B cell (primary cell): ENCODE measurements around the gene SLC6A18. TPM values are rescaled to one million over a fixed set of nuclear protein-coding genes. Genes with fewer than 3 reads are reported as not detected.

ENCODE experiments used
- ATAC-seq: fragments of 200-7000 bp; cut with Tn5 transposase; one replicate; pipeline ENCODE4 v1.10.0; 2021; ENCODE audit warnings: low read depth, mild to moderate bottlenecking, moderate number of reproducible peaks, moderate library complexity
- CTCF ChIA-PET: fragments of 350-600 bp; sonication (Branson Sonifier 250); formaldehyde crosslinking; loops from one replicate; lab custom pipeline; 2021; ENCODE audit warnings: antibody characterized with exemption, inconsistent platforms; lab: Charles Lee
- POLR2A ChIA-PET: fragments of 350-600 bp; sonication (Branson Sonifier 250); formaldehyde crosslinking; loops from one replicate; lab custom pipeline; 2021; ENCODE audit warnings: antibody characterized with exemption; lab: Charles Lee
- DNase-seq: peaks from one replicate; pipeline ENCODE4 v3.0.0; 2013
- H2AFZ ChIP-seq: 2 replicates; pipeline ENCODE4 v1.6.1; 2012; ENCODE audit warnings: mild to moderate bottlenecking, low read depth, low read length; ENCODE audit not compliant: insufficient read depth, poor library complexity, severe bottlenecking
- H3K27ac ChIP-seq, 2 donors: 1 replicate in 1 of 2; 2 replicates in 1 of 2; pipeline ENCODE4 v1.5.1; 2012 to 2013; ENCODE audit warnings: low read length in 2 of 2, mild to moderate bottlenecking in 2 of 2, moderate library complexity in 1 of 2
- H3K27me3 ChIP-seq, 4 experiments: fragments of 200-600 bp in 1 of 4; sonication (generic) in 1 of 4; replicated peaks in 1 of 4; 1 replicate in 2 of 4; 2 replicates in 2 of 4; pipeline versions ENCODE4 v1.6.1 to v1.7.0; 2013 to 2016; ENCODE audit warnings: low read length in 3 of 4, mild to moderate bottlenecking in 2 of 4, mixed read lengths in 1 of 4, moderate library complexity in 1 of 4; ENCODE audit not compliant: insufficient read depth in 4 of 4, control insufficient read depth in 3 of 4; ENCODE audit errors: control extremely low read depth in 1 of 4
- H3K36me3 ChIP-seq, 2 experiments: replicated peaks in 1 of 2; 1 replicate in 1 of 2; 2 replicates in 1 of 2; pipeline versions ENCODE4 v1.6.1 to v1.7.1; 2013; ENCODE audit warnings: low read length in 1 of 2; ENCODE audit not compliant: insufficient read depth in 2 of 2, control insufficient read depth in 1 of 2; ENCODE audit errors: control extremely low read depth in 1 of 2, extremely low read depth in 1 of 2
- H3K4me1 ChIP-seq, 2 donors: fragments of 200-600 bp in 1 of 2; sonication (generic) in 1 of 2; 1 replicate in 1 of 2; 2 replicates in 1 of 2; pipeline versions ENCODE4 v1.5.1 to v1.6.1; 2013 to 2017; ENCODE audit warnings: low read length in 2 of 2; ENCODE audit not compliant: control insufficient read depth in 2 of 2, insufficient read depth in 2 of 2
- H3K4me2 ChIP-seq: replicated peaks from 2 replicates; pipeline ENCODE3; 2012; ENCODE audit warnings: mild to moderate bottlenecking, low read depth, low read length; ENCODE audit not compliant: poor library complexity, severe bottlenecking
- H3K4me3 ChIP-seq, 5 experiments: fragments of 200-600 bp in 1 of 5; sonication (generic) in 1 of 5; 1 replicate in 3 of 5; 2 replicates in 2 of 5; pipeline versions ENCODE4 v1.5.1 to v1.7.0; 2011 to 2016; ENCODE audit warnings: low read length in 4 of 5, mild to moderate bottlenecking in 4 of 5, low read depth in 2 of 5, control low read depth in 1 of 5, moderate library complexity in 1 of 5; ENCODE audit not compliant: insufficient read depth in 1 of 5; ENCODE audit errors: control extremely low read depth in 1 of 5, extremely low read depth in 1 of 5
- H3K79me2 ChIP-seq: fragments of 200-600 bp; sonication (generic); one replicate; pipeline ENCODE4 v1.6.0; 2016; ENCODE audit warnings: low read length; ENCODE audit not compliant: control insufficient read depth, insufficient read depth
- H3K9ac ChIP-seq: fragments of 200-600 bp; sonication (generic); 2 replicates; pipeline ENCODE4 v1.6.1; 2017; ENCODE audit warnings: mild to moderate bottlenecking, low read length, moderate library complexity
- H3K9me3 ChIP-seq, 3 donors: one replicate each; pipeline versions ENCODE4 v1.6.1 to v1.7.1; 2013; ENCODE audit warnings: low read length in 2 of 3; ENCODE audit not compliant: control insufficient read depth in 2 of 3, insufficient read depth in 1 of 3; ENCODE audit errors: control extremely low read depth in 1 of 3
- H4K20me1 ChIP-seq: 2 replicates; pipeline ENCODE4 v1.6.0; 2012; ENCODE audit warnings: mild to moderate bottlenecking, low read length; ENCODE audit not compliant: insufficient read depth, control insufficient read depth, poor library complexity, severe bottlenecking
- H3K27ac Mint-ChIP-seq: one replicate; pipeline ENCODE4 v1.8.0; 2021; ENCODE audit warnings: mixed read lengths
- H3K27me3 Mint-ChIP-seq: one replicate; pipeline ENCODE4 v1.8.0; 2021; ENCODE audit warnings: mixed read lengths
- H3K4me1 Mint-ChIP-seq: one replicate; pipeline ENCODE4 v1.8.0; 2021; ENCODE audit warnings: mixed read lengths
- H3K4me3 Mint-ChIP-seq: one replicate; pipeline ENCODE4 v1.8.0; 2021; ENCODE audit warnings: mixed read lengths
- H3K9me3 Mint-ChIP-seq: one replicate; pipeline ENCODE4 v1.8.0; 2022; ENCODE audit warnings: mixed read lengths; ENCODE audit not compliant: insufficient read depth
- EZH2 ChIP-seq: IDR thresholded peaks from 2 replicates; pipeline ENCODE4 v1.6.1; 2012; ENCODE audit warnings: borderline replicate concordance, low read depth, mild to moderate bottlenecking, moderate library complexity, low read length; ENCODE audit not compliant: insufficient read depth, poor library complexity, severe bottlenecking
- WGBS: methylation state at CpG from one replicate; pipeline ENCODE4 v1.1.5; 2013; ENCODE audit warnings: missing lambda C conversion rate; ENCODE audit not compliant: insufficient coverage; 5-methylcytosine and 5-hydroxymethylcytosine counted together
- intact Hi-C: fragments of 100-400 bp; cut with micrococcal nuclease; formaldehyde crosslinking; loops from one replicate; pipeline ENCODE4 v1.10.0; 2022
- polyA plus RNA-seq: library from polyadenylated mRNA; depleted of rRNA; stranded (reverse); fragments of >200 nt; gene quantifications from 2 replicates; pipeline ENCODE4 v1.2.3, GENCODE V29; 2012
- total RNA-seq, 2 donors: library from RNA; stranded (reverse); fragments of 120-200 nt in 1 of 2; gene quantifications; 1 replicate in 1 of 2; 2 replicates in 1 of 2; pipeline versions ENCODE4 v1.2.3 to v1.2.4, GENCODE V29; 2013 to 2022
- TF ChIP-seq, protein P1 (sequence below): fragments of 200-600 bp; IDR thresholded peaks from one replicate; pipeline ENCODE4 v1.8.0; 2022; ENCODE audit warnings: antibody characterized with exemption, mild to moderate bottlenecking

Gene SLC6A18
- total and polyA plus RNA-seq, 2 donors (not counting 1 experiment from before 2014, with no cell fraction given), result not detected

DNA sequence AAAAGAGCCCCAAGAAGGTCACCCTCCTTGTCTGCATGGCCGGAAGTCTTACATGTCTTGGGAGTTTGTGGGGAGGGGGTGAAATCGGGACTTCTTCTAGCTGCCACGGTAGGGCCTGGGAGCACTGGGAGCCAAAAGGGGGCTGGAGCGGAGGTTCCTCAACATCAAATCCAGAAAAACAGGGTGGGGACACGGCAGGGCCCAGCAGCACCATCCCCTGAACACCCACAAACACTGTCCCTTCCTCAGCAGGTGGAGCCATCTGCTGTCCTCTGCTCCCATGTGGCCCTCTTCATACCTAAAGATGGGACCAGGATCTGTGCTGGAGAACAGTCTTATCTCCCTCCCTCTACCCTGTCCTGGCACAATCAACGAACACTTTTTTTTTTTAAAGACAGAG, 67.0 kb downstream of the SLC6A18 start:
- ChIA-PET CTCF (no interaction called here), POLR2A (no interaction called here)
- peaks cover 0 to 9% (median 1%) of the 10 kb centered on the region in 3 donors for H3K9me3 ChIP-seq
- H3K27ac ChIP-seq, result no peak overlapping the region
- no peak overlapping the region for H2AFZ ChIP-seq
- intact Hi-C loops, result no loop called here
- no peak for DNase-seq
- Mint-ChIP-seq H3K9me3 (peaks cover 2% of the 10 kb centered on the region), H3K4me3 (no peak overlapping the region), H3K4me1 (peaks cover 12% of the 10 kb centered on the region), H3K27me3 (peaks cover 11% of the 10 kb centered on the region), H3K27ac (no peak overlapping the region)
- no peak overlapping the region for H3K4me2 ChIP-seq
- no peak overlapping the region for H3K9ac ChIP-seq
- no peak for ATAC-seq
- peaks cover 11% of the 10 kb centered on the region in 2 donors for H3K4me1 ChIP-seq
- no peak for TF ChIP-seq EZH2
- TF ChIP-seq, protein P1, sequence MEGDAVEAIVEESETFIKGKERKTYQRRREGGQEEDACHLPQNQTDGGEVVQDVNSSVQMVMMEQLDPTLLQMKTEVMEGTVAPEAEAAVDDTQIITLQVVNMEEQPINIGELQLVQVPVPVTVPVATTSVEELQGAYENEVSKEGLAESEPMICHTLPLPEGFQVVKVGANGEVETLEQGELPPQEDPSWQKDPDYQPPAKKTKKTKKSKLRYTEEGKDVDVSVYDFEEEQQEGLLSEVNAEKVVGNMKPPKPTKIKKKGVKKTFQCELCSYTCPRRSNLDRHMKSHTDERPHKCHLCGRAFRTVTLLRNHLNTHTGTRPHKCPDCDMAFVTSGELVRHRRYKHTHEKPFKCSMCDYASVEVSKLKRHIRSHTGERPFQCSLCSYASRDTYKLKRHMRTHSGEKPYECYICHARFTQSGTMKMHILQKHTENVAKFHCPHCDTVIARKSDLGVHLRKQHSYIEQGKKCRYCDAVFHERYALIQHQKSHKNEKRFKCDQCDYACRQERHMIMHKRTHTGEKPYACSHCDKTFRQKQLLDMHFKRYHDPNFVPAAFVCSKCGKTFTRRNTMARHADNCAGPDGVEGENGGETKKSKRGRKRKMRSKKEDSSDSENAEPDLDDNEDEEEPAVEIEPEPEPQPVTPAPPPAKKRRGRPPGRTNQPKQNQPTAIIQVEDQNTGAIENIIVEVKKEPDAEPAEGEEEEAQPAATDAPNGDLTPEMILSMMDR, result no peak
- no peaks in the 10 kb centered on the region for H3K36me3 ChIP-seq
- 83% methylated on average over 5 of the region's 6 CpGs for WGBS
- no peak overlapping the region for H3K4me3 ChIP-seq
- H3K79me2 ChIP-seq, result no peaks in the 10 kb centered on the region
- no peaks in the 10 kb centered on the region for H4K20me1 ChIP-seq
- H3K27me3 ChIP-seq, result peaks cover 0 to 10% (median 0%) of the 10 kb centered on the region in 4 experiments

DNA sequence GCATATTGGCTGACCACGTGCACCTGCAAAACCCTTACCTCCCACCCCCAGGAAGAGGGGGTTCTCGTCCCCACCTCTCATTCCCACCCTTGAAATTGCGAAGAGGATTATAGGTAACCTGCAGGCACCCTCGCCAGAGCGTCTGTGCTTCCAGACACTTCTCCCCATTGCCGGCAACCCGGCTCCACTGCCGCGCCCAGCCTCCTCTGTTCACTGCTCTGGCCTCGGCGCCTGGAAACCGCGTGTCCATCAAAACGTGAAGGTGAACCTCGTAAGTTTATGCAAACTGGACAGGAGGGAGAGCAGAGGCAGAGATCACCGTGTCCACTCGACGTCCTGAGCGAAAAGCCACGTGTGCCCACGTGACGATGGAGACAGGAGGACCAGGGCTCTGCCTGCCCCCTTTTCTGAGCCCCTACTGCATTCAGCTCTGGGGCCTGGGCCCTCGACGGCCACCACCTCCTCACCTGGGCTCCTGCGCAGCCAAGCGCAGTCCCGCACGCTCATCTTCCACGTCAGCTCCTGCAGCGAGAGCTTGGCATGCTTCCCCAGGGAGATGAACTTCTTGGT, 67.8 kb downstream of the SLC6A18 start:
- H3K27ac Mint-ChIP-seq, result no peak overlapping the region
- H3K27ac ChIP-seq, result no peak overlapping the region
- H3K4me3 Mint-ChIP-seq, result no peak overlapping the region
- no peak overlapping the region for H3K9ac ChIP-seq
- H3K9me3 ChIP-seq, result peaks cover 0 to 9% (median 0%) of the 10 kb centered on the region in 3 donors
- peaks cover 0 to 10% (median 0%) of the 10 kb centered on the region in 4 experiments for H3K27me3 ChIP-seq
- H3K36me3 ChIP-seq, result no peaks in the 10 kb centered on the region
- H3K9me3 Mint-ChIP-seq, result peaks cover 2% of the 10 kb centered on the region
- H2AFZ ChIP-seq, result no peak overlapping the region
- no peak overlapping the region for H3K4me2 ChIP-seq
- WGBS, result 95% methylated on average over 29 of the region's 30 CpGs
- ATAC-seq (no peak), DNase-seq (no peak)
- ChIA-PET CTCF (no interaction called here), POLR2A (no interaction called here)
- no peaks in the 10 kb centered on the region for H3K79me2 ChIP-seq
- intact Hi-C loops, result no loop called here
- H3K27me3 Mint-ChIP-seq, result peaks cover 11% of the 10 kb centered on the region
- TF ChIP-seq EZH2, result no peak
- TF ChIP-seq, protein P1, result no peak
- peaks cover 15% of the 10 kb centered on the region for H3K4me1 Mint-ChIP-seq
- peaks cover 11% of the 10 kb centered on the region in 2 donors for H3K4me1 ChIP-seq
- no peaks in the 10 kb centered on the region for H4K20me1 ChIP-seq
- no peak overlapping the region for H3K4me3 ChIP-seq
